Superior temporal gyrus (tissue), 1 donor: Measurements from ENCODE around the gene MAEA.
A peak's percentile ranks its signal among the peaks of the same experiment; 100 is the strongest.

Source experiments
- DNase-seq: peaks from one replicate; pipeline ENCODE4 v3.0.0-alpha.2; 2016; ENCODE audit errors: extremely low spot score

The MAEA gene

GRCh38 chr4:1249731-1250526 lies 39.8 kb upstream of the MAEA start:
- peak; percentile 15 for DNase-seq

GRCh38 chr4:1250527-1250812 lies 39.2 kb upstream of the MAEA start:
- DNase-seq, result no peak

- no peak for DNase-seq
These were observed 38.5 kb upstream of the MAEA start for GRCh38 chr4:1250921-1251772.

GRCh38 chr4:1251773-1252066 lies 38.0 kb upstream of the MAEA start:
- DNase-seq, result no peak

GRCh38 chr4:1252928-1253492 lies 36.7 kb upstream of the MAEA start:
- DNase-seq, result no peak

GRCh38 chr4:1253831-1254230 lies 35.9 kb upstream of the MAEA start:
- DNase-seq, result no peak

GRCh38 chr4:1255151-1255550 lies 34.5 kb upstream of the MAEA start:
- no peak for DNase-seq

GRCh38 chr4:1255699-1256098 lies 34.0 kb upstream of the MAEA start:
- no peak for DNase-seq

- no peak for DNase-seq
These were observed 31.2 kb upstream of the MAEA start for GRCh38 chr4:1258457-1258856.

GRCh38 chr4:1259966-1260365 lies 29.7 kb upstream of the MAEA start:
- no peak for DNase-seq

GRCh38 chr4:1260418-1261106 lies 29.1 kb upstream of the MAEA start:
- no peak for DNase-seq

- DNase-seq, result no peak
These were observed 28.4 kb upstream of the MAEA start for GRCh38 chr4:1261107-1261928.

GRCh38 chr4:1264942-1265341 lies 24.7 kb upstream of the MAEA start:
- no peak for DNase-seq

GRCh38 chr4:1265351-1265750 lies 24.3 kb upstream of the MAEA start:
- no peak for DNase-seq

GRCh38 chr4:1266881-1267763 lies 22.6 kb upstream of the MAEA start:
- no peak for DNase-seq

- DNase-seq, result no peak
These were observed 20.5 kb upstream of the MAEA start for GRCh38 chr4:1269209-1269608.

- DNase-seq, result no peak
These were observed 18.0 kb upstream of the MAEA start for GRCh38 chr4:1271686-1272085.

GRCh38 chr4:1274871-1275270 lies 14.8 kb upstream of the MAEA start:
- DNase-seq, result no peak

- no peak for DNase-seq
These were observed 12.7 kb upstream of the MAEA start for GRCh38 chr4:1276984-1277383.
